ENCODE results near the gene HILPDA.
"Not testable (repeated sequence)": the region's sequence is repeated elsewhere in the genome, so short reads cannot be mapped to it uniquely, and the experiment has no call there.

HILPDA gene

GRCh38 chr7:128458956-128459355, 3.3 kb downstream of the HILPDA start:
- TF ChIP-seq CTCF (IDR thresholded peaks at IDR 0.05; ENCODE audit: control extremely low read depth, extremely low read depth, low read depth, missing control alignments): no peak
- ChIA-PET POLR2A (no interaction called here), CTCF (interaction anchor here (1.0 to 4.2 kb wide), 9 partner anchors 11 to 111 kb away, joined by 5 to 370 read pairs (median 27); partner anchors contain the start of gene METTL2B)
- DNase-seq (ENCODE audit: extremely low spot score): no peak

GRCh38 chr7:128459394-128459878, 3.8 kb downstream of the HILPDA start:
- peak; percentile 81 for TF ChIP-seq CTCF (IDR thresholded peaks at IDR 0.05; ENCODE audit: control extremely low read depth, extremely low read depth, low read depth, missing control alignments)
- DNase-seq (ENCODE audit: extremely low spot score): peak; percentile 64
- CTCF ChIA-PET: interaction anchor here (0.9 to 4.2 kb wide), 13 partner anchors 10 to 281 kb away, joined by 3 to 370 read pairs (median 26); partner anchors contain the start of genes IMPDH1 and METTL2B
- POLR2A ChIA-PET: no interaction called here

- ChIA-PET POLR2A (no interaction called here), CTCF (interaction anchor here (1.2 to 4.2 kb wide), 7 partner anchors 13 to 115 kb away, joined by 3 to 370 read pairs (median 25); partner anchors contain the start of gene METTL2B)
- TF ChIP-seq CTCF (IDR thresholded peaks at IDR 0.05; ENCODE audit: control extremely low read depth, extremely low read depth, low read depth, missing control alignments): no peak
- no peak for DNase-seq (ENCODE audit: extremely low spot score)
These were observed 6.8 kb downstream of the HILPDA start for GRCh38 chr7:128462460-128462859.

GRCh38 chr7:128463345-128463744, 7.7 kb downstream of the HILPDA start:
- POLR2A ChIA-PET; DNase-seq (ENCODE audit: extremely low spot score): not testable (repeated sequence)
- CTCF ChIA-PET: interaction anchor here (2.5 kb wide), 1 partner anchor 36 kb away, joined by 12 read pairs; no protein-coding TSS in a partner anchor

- DNase-seq (ENCODE audit: extremely low spot score); POLR2A ChIA-PET: not testable (repeated sequence)
- CTCF ChIA-PET: interaction anchor here (2.5 kb wide), 1 partner anchor 36 kb away, joined by 12 read pairs; no protein-coding TSS in a partner anchor
These were observed 8.3 kb downstream of the HILPDA start for GRCh38 chr7:128463933-128464332.

- CTCF ChIA-PET: interaction anchor here (0.7 to 2.0 kb wide), 2 partner anchors 40 to 42 kb away, joined by 3 to 7 read pairs; no protein-coding TSS in a partner anchor
- POLR2A ChIA-PET; DNase-seq (ENCODE audit: extremely low spot score): not testable (repeated sequence)
These were observed 11.2 kb downstream of the HILPDA start for GRCh38 chr7:128466871-128467270.

GRCh38 chr7:128476402-128477335, 21.0 kb downstream of the HILPDA start, which contains the start of gene METTL2B:
METTL2B (plus strand) TSS chr7:128476748; CDS start chr7:128476766, 18 bp downstream.
- peak; percentile 84 for DNase-seq (ENCODE audit: extremely low spot score)
- ChIA-PET CTCF (interaction anchor here (1.1 to 4.1 kb wide), 4 partner anchors 16 to 406 kb away, joined by 3 to 41 read pairs (median 6); no protein-coding TSS in a partner anchor), POLR2A (interaction anchor here (0.5 kb wide), 1 partner anchor 35 kb away, joined by 5 read pairs; no protein-coding TSS in a partner anchor)
- peak; percentile 22 for TF ChIP-seq CTCF (IDR thresholded peaks at IDR 0.05; ENCODE audit: control extremely low read depth, extremely low read depth, low read depth, missing control alignments)

- CTCF ChIA-PET: interaction anchor here (1.1 to 4.1 kb wide), 4 partner anchors 16 to 406 kb away, joined by 3 to 41 read pairs (median 6); no protein-coding TSS in a partner anchor
- POLR2A ChIA-PET; DNase-seq (ENCODE audit: extremely low spot score): not testable (repeated sequence)
These were observed 21.6 kb downstream of the HILPDA start for GRCh38 chr7:128477336-128477690.

- CTCF ChIA-PET; DNase-seq (ENCODE audit: extremely low spot score); POLR2A ChIA-PET: not testable (repeated sequence)
These were observed 23.4 kb downstream of the HILPDA start for GRCh38 chr7:128479082-128479481.

- DNase-seq (ENCODE audit: extremely low spot score); POLR2A ChIA-PET; CTCF ChIA-PET: not testable (repeated sequence)
These were observed 32.5 kb downstream of the HILPDA start for GRCh38 chr7:128488134-128488533.
